DMS79 treated with DMSO at 0.1 percent for 48 hours (cell line): ENCODE results near the gene BMF.
A peak's percentile ranks its signal among the peaks of the same experiment; 100 is the strongest.

Experiments
- DNase-seq: peaks from one replicate; lab custom pipeline; 2025; lab: John Stamatoyannopoulos, UW

BMF gene

GRCh38 chr15:40103864-40104271 is 4.8 kb downstream of the BMF start:
- DNase-seq, result peak; percentile 74

DNA sequence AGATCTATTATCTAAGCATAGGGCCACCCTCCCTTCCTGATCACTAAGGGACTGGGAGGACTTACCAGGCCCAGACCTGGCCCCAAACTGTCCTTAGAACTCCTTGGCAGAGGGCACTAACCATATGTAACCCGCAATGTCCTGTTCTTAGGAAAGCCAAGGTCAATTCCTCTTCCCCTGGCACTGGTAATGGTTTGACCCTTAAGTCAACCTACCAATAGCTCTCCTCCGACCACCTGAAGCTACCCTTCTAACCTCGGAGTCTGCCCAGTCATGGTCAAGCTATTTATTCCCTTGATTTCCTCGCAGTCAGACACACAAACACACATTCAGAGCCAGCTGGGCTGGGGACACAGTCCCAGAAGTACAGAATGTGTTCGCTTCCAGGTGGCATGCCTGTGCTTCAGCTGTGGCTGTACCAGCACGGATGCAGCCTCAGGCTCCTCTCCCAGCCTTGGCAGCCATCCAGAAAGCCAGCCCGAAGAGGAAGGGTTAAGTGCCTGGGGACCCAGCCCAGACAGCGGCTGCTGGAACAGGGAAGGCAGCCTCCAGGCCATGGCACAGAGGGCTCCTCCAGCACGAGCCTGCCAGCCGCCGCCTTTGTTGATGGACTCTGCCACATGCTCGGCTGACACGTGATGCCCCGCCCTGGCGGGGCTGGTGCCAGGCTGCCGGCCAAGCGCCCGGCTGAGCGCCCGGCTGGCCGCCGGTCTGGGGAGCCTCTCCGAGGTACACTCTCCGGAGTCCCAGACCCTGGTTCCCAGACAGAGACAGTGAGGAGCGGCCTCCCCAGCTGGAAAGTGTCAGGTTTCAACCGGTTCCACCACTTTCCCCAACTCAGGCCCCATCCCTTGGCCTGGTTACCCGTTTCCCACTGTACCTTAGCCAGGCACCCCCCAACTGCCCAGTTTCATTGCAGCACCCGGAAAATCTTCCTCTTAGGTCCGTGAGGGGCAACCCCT is 5.5 kb downstream of the BMF start:
- peak; percentile 89 for DNase-seq

GRCh38 chr15:40100947-40101905 is 7.5 kb downstream of the BMF start:
- no peak for DNase-seq

GRCh38 chr15:40100123-40100946 is 8.3 kb downstream of the BMF start:
- no peak for DNase-seq

DNA sequence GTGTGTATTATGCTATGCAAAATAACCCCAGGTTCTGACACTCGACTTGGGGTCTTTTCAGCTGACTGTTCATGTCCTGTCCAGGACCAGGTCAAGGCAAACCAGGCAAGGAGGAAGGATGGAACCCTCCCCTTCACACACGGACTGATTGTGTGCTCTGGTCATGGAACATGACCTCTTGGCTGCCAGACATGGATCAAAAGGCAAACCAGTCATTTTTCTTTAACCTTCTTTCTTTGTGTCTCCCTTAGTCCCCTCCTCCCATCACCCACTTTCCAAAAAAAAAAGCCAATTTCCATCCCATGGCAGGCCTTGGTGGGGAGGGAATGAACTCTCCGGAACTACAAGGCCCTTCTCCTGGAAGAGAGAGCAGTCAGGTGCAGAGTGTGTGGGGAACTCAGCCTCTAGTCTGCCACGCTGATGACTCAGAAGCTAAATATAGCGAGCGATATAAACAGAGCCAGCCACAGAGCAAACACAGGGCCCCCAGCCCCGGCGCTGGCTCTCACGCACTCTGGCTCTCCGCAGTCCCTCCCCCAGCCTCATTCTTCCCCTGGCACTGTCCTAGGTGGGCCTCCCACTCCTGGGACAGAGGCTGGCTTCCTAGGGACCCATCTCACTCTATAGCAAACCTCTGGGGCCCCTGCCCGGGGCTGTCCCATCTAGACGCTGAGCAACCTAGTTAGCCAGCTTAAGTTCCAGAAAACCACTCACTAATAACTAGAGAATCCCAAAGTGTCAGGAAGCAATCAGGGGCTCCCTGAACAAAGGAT is 10.0 kb downstream of the BMF start:
- DNase-seq, result peak; percentile 65

DNA sequence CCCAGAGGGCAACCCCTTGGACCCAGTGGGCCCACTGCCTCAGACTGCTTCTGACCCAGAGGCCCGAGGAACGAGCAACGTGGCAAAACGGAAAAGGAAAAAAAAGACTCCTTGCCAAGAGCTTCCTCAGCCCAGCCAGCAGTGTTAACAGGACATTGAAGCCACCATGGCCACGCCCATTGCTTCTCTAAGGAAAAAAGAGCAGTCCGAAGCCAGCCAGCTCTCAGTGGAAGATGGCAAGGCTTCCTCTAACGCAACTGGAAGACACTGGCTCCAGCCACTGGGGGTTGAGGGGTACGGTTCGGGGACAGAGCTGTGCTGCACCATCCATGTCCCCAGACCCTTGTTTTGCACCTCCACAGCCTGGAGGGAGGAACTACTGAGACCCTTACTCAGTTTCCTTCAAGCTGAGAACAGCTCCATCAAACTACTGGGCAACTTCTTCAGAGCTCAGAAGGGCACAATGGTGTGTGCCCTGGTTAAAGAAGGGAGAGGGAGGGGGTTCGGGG is 10.7 kb downstream of the BMF start:
- DNase-seq, result no peak

DNA sequence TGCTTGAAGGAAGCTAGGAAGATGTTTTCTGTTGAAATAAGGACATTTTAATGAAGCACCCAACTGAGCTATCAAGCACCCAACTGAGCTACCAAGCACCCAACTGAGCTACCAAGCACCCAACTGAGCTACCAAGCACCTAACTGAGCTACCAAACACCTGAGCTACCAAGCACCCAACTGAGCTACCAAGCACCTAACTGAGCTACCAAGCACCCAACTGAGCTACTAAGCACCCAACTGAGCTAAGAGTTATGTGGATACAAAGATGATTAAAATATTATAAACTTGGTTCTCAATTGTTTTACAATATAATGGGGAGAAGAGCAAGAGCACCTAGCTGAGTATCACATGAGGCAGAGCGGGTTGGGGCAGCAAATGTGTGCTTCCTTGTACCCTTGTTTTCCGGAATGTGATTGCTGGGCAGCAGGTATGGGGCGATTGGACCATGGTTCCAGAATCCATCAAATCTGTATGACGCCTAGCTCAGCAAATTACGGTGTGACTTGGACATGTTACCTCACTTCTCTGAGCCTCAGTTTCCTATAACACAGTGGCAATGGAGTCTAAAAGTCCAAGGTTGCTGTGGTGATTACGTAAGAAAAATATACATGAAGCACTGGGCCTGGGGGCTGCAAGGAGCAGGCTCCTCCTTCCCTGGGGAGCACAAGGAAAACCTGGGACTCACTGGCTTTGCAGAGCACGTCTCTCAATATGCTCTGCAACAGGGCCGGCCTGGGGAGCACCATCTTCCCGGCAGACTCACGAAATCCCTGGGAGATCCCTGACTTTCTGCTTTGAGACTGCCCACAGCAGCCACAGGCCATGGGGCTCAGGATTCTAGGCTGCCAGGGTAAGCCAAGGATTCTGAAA is 11.3 kb downstream of the BMF start:
- no peak for DNase-seq

DNA sequence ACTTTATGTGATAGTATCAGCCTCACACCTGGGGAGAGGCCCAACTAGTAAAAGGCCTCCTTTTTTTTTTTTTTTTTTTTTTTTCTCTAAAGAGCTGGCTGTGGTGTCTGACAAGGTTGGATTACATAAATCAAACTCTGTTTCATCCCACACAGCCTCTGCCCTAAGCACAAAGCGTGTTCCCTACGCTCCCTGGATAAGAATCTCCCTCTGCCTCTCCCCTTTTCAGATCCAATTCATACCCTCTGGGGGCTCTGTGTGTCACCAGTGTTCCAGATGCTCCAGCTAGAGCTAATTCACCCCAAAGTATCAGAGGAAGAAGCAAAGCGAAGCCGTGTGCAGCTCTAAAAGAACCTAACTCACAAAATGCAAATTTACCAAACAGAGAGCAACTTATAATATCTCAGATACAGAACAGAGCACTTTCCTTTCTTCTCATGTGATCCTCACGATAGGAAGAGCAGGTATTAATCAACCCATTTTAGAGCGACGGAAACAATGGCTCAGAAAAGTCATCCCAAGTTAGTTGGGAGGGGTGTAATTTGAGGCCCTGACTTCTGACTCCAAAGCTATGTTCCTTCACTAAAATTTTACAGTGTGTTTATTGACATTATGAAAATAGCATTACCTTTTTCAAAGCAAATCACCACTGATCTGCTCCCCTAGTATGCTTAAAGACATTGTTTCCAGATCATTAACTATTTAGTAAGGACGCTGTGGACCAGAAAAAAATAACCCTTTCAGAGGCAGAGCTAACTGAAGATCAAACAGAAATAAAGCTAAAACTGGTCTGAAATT is 12.4 kb downstream of the BMF start:
- peak; percentile 43 for DNase-seq

DNA sequence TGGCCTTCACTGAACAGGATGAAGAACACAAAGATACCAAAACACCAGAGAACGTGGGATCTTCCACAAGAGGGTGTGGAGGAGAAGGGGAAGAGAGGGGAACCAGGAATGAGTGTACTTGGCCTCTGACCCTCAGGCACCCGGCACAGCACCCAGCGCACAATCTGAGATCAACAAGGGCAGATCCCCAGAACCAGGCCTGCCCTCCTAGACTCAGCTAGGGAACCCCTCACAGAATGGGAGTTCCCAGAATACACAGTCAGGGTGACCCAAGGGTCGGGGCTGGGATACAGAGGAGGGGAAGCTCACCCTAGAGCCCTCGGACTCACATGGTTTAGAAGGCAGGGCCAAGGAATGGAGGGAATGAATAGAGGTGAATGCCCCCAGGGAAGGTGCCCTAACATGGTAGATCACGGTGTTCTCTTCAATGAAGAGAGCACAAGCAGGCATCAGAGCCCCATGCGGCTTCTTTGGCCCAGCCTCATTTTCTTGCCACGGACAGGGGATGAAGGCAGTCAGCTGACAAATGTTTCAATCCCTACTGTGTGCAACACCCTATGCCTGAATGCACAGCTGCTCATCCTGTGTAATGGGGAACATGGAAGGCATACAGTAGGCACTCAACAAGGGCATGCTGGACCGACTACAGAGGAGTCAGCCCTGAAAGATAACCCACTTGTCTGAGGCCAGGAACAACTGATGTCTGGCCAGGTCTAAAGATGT is 13.1 kb downstream of the BMF start:
- no peak for DNase-seq

DNA sequence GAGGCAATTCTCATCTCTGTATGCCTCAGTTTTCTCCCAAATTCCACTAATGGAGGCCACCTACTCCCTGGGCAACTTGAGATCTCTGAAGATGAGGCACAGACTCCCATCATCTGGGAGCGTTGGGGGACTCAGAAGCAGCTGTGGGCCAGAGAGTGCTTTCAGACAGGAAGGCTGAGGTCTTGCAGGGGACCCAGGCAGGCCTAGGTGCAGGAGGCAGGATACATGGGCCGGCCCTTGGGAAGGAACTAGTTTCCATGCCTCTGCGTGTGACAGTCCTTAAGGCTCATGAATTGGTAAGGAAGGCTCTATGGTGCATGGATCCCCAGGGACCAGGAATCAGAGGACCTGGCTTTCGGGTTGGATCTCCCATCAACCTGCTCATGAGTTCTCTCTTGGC is 14.5 kb downstream of the BMF start:
- no peak for DNase-seq

DNA sequence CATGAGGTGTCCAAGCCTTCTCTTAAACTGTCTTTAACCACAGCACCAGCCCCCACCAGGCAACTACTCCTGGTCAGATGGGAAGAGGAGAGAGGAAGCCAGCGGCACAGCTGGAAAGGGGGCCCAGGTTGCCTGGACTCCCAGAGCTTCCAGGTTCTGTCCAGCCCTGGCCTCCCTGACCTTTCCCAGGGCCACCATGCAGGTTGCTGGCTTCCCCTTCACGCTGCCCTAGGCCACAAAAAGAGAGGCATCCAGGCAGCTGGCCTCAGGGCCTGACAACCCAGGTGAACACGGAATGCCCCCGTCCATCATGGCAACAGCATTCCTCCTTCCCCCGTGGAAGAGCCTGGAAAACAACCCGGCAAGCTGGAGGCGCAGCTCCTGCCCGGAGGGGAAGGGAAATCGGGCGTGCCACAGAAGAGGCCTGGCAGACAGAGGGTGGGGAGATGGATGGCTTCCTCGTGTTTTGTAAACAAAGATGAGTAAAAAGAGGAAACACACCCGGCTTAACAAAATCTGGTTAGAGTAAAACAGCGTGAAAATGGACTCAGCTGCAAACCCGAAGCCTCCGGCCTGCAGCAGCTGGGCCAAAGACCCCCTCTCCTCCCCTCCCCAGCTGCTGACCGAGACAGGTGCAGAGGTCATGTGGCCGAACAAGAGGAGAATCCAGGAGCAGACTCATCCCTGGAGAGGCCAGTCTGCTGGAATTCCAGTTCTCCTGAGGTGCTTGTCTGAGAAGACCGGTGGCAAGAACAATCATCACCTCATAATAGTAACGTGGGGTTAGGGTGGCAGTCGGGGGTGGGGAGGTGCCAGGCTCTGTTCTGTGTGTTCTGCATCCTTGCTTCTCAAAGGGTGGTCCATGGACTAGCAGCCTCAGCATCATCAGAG is 15.5 kb downstream of the BMF start:
- peak; percentile 10 for DNase-seq

- DNase-seq, result peak; percentile 81
Measured at GRCh38 chr15:40092256-40092978, 16.3 kb downstream of the BMF start.

- peak; percentile 36 for DNase-seq
Measured at GRCh38 chr15:40091861-40092255, 16.8 kb downstream of the BMF start.

- no peak for DNase-seq
Measured at GRCh38 chr15:40090774-40091455, 17.8 kb downstream of the BMF start.

- DNase-seq, result no peak
Measured at GRCh38 chr15:40088929-40089755, 19.5 kb downstream of the BMF start.
